Type B pancreatic cell (in vitro differentiated cells): ENCODE data around the gene UCHL5. TPM values are rescaled to one million over a fixed set of nuclear protein-coding genes. Genes with fewer than 3 reads are reported as not detected.
"Not testable (repeated sequence)": the region's sequence is repeated elsewhere in the genome, so short reads cannot be mapped to it uniquely, and the experiment has no call there.

Experiments used
- DNase-seq: peaks from one replicate; pipeline ENCODE4 v3.0.0; 2021; ENCODE audit warnings: mixed read lengths; ENCODE audit not compliant: unreplicated experiment; ENCODE audit errors: extremely low spot score
- H3K27ac Mint-ChIP-seq: 2 replicates; pipeline ENCODE4 v1.8.0; 2021; ENCODE audit warnings: mild to moderate bottlenecking, mixed read lengths
- H3K27me3 Mint-ChIP-seq: 2 replicates; pipeline ENCODE4 v1.8.0; 2021; ENCODE audit warnings: mixed read lengths
- H3K36me3 Mint-ChIP-seq: 2 replicates; pipeline ENCODE4 v1.8.0; 2021; ENCODE audit warnings: mixed read lengths
- H3K4me1 Mint-ChIP-seq: one replicate; pipeline ENCODE4 v1.8.0; 2021; ENCODE audit warnings: mixed read lengths; ENCODE audit not compliant: unreplicated experiment
- H3K4me3 Mint-ChIP-seq: 2 replicates; pipeline ENCODE4 v1.8.0; 2021; ENCODE audit warnings: mild to moderate bottlenecking, mixed read lengths
- H3K9me3 Mint-ChIP-seq: 2 replicates; pipeline ENCODE4 v1.8.0; 2021; ENCODE audit warnings: mixed read lengths
- total RNA-seq: library from RNA; stranded (reverse); gene quantifications from 2 replicates; pipeline ENCODE4 v1.2.1, GENCODE V29; 2021; ENCODE audit warnings: low replicate concordance
- TF ChIP-seq, protein P1 (sequence below): fragments of 200-600 bp; sonication (generic); conservative IDR thresholded peaks from 2 replicates; pipeline ENCODE4 v1.5.0; 2021; ENCODE audit warnings: antibody characterized with exemption, mild to moderate bottlenecking

Gene UCHL5
- total RNA-seq, 1 donor from 2014 or later = 31.3 TPM

DNA sequence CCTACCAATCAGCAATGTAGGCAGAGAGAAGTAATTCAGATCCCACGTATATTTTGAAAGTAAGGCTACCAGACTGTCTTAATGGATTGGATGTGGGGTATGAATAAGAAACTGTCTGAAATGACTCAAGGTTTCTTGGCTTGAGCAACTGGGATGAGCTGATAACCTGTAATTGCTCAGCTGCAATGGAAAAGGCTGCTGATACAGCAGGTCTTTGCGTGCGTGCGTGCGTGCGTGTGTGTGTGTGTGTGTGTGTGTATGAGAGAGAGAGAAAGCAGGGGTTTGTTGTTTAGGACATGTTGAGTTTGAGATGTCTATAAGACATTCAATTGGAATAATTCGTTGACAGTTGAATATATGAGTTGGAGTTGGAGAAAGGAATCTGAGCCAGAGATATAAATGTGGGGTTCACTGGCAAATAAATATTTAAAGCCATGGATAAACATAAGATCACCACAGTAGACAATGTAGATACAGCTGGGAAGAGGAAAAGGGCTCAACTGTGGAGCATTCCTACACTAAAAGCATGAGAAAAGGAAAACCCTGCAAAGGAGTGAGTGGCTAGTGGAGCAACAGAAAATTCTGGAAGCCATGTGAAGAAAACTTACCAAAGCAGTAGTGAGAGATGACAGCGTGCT, 72.9 kb downstream of the UCHL5 start:
- DNase-seq = no peak
- Mint-ChIP-seq H3K9me3 (no peaks in the 10 kb centered on the region), H3K4me3 (no peak overlapping the region), H3K36me3 (peaks cover 5% of the 10 kb centered on the region), H3K27ac (no peak overlapping the region), H3K27me3 (no peaks in the 10 kb centered on the region), H3K4me1 (no peaks in the 10 kb centered on the region)
- TF ChIP-seq, protein P1, sequence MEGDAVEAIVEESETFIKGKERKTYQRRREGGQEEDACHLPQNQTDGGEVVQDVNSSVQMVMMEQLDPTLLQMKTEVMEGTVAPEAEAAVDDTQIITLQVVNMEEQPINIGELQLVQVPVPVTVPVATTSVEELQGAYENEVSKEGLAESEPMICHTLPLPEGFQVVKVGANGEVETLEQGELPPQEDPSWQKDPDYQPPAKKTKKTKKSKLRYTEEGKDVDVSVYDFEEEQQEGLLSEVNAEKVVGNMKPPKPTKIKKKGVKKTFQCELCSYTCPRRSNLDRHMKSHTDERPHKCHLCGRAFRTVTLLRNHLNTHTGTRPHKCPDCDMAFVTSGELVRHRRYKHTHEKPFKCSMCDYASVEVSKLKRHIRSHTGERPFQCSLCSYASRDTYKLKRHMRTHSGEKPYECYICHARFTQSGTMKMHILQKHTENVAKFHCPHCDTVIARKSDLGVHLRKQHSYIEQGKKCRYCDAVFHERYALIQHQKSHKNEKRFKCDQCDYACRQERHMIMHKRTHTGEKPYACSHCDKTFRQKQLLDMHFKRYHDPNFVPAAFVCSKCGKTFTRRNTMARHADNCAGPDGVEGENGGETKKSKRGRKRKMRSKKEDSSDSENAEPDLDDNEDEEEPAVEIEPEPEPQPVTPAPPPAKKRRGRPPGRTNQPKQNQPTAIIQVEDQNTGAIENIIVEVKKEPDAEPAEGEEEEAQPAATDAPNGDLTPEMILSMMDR = no peak

DNA sequence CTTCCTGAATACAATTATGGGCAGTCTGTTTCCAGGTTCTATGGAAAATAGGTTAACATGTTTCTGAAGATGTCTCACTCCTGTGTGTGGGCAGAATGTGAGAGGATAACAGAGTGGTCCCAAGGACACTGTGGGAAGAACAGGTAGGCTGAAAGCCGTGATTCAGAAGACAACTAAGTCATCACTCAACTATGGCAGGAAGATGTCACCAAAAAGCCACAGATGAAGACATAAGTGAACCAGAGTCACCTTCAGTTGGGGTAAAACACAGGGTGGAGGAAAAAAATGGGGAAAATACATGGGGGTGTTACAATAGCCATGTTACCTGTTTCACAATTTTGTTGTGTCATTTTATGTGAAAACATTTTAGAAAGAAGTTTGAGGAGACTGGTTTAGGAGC, 75.1 kb downstream of the UCHL5 start:
- H3K36me3 Mint-ChIP-seq = peaks cover 5% of the 10 kb centered on the region
- H3K4me1 Mint-ChIP-seq = no peaks in the 10 kb centered on the region
- H3K4me3 Mint-ChIP-seq = no peak overlapping the region
- TF ChIP-seq, protein P1 = no peak
- H3K9me3 Mint-ChIP-seq = peaks cover 12% of the 10 kb centered on the region
- DNase-seq = no peak
- H3K27ac Mint-ChIP-seq = no peak overlapping the region
- H3K27me3 Mint-ChIP-seq = no peaks in the 10 kb centered on the region

DNA sequence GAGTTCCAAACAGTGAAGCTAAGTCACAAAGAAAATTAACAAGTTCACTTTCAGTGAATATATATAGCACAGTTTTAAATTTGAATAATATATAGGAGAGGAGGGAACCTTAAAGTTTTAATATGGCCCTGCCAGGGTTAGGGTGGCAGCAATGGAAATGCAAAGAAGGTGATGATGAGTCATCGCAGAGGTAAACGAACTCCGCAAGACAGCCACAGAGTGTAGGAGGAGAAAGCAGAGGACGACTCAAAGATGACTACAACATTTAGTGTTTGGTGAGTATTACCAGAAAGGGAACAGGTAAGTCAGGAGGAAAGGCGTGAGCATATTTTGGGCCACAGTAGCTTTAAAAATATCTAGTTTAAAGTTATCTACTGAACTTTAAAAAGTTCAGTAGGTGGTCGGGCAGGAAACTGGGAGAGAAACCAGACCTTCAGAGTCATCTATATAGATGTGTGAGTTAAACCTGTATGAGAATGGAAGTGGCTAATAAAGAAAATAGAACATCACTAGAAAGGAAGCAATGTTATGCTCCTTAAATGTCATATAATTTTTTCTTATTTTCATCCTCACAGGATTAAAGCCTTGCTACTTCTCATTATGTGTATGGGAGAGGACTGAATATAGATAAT, 75.7 kb downstream of the UCHL5 start:
- TF ChIP-seq, protein P1 = no peak
- H3K4me3 Mint-ChIP-seq = no peak overlapping the region
- H3K9me3 Mint-ChIP-seq = peaks cover 12% of the 10 kb centered on the region
- H3K27ac Mint-ChIP-seq = no peak overlapping the region
- H3K36me3 Mint-ChIP-seq = peaks cover 5% of the 10 kb centered on the region
- no peaks in the 10 kb centered on the region for H3K4me1 Mint-ChIP-seq
- no peaks in the 10 kb centered on the region for H3K27me3 Mint-ChIP-seq
- DNase-seq = no peak

DNA sequence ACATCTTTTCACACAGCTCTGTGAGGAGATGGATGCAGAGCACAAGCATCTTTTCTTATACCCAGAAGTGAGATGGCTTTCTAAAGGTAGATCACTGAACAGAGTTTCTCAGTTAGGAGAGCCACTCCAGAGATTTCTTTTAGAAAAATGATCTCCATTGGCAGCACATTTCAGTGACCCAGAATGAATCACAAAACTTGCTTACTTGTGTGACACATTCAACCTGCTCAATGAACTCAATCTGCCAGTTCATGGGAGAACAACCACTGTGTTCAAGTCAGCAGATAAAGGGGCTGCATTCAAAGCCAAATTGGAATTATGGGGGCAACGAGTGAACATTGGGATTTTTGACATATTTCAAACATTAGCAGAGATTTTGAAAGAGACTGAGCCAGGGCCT, 78.3 kb downstream of the UCHL5 start:
- Mint-ChIP-seq H3K27me3 (no peaks in the 10 kb centered on the region), H3K27ac (no peak overlapping the region), H3K4me3 (no peak overlapping the region), H3K4me1 (no peaks in the 10 kb centered on the region), H3K36me3 (no peaks in the 10 kb centered on the region), H3K9me3 (peaks cover 12% of the 10 kb centered on the region)
- TF ChIP-seq, protein P1 = no peak
- no peak for DNase-seq

DNA sequence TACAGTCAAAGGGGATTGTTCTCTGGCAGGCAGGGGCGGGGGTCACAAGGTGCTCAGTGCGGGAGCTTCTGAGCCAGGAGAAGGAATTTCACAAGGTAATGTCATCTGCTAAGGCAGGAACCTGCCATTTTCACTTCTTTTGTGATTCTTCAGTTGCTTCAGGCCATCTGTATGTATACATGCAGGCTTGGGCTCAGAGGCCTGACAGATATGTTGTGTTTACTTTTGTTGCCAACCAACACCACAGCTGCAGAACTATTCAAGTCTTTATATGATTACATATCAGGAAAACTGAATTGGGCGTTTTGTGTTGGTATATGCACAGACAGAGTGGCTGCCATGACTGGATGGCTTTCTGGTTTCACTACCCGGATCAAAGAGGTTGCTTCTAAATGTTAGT, 78.8 kb downstream of the UCHL5 start:
- H3K9me3 Mint-ChIP-seq = peaks cover 12% of the 10 kb centered on the region

DNA sequence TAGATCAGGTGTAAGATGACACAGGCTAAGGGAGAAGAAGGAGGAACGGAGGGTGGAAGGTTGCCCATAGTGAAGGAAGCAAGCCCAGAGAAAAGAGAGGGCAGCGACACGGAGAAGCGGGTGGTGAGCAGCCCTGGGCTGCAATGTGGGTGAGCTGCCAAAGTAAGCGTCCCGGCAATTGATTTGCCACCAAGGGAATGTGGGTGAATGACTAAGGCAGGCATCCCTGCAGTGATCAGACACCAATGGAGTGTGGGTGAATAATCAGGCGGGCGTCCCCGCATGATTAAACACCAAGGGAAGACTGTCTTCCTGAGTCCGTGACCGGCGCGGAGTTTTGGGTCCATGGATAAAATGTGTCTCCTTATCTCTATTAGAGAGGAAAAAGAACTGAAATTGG, 79.6 kb downstream of the UCHL5 start:
- H3K4me1 Mint-ChIP-seq = no peaks in the 10 kb centered on the region
- DNase-seq = no peak
- TF ChIP-seq, protein P1 = no peak
- H3K27me3 Mint-ChIP-seq = no peaks in the 10 kb centered on the region
- no peaks in the 10 kb centered on the region for H3K36me3 Mint-ChIP-seq
- H3K4me3 Mint-ChIP-seq = no peak overlapping the region
- peaks cover 12% of the 10 kb centered on the region for H3K9me3 Mint-ChIP-seq
- no peak overlapping the region for H3K27ac Mint-ChIP-seq

More for the DNA sequence above, 78.8 kb downstream of the UCHL5 start:
- DNase-seq, H3K36me3 Mint-ChIP-seq, H3K4me1 Mint-ChIP-seq, H3K27ac Mint-ChIP-seq, H3K27me3 Mint-ChIP-seq, H3K4me3 Mint-ChIP-seq: not testable (repeated sequence)
